Measurements from ENCODE around the gene STPG1.

The STPG1 gene

DNA sequence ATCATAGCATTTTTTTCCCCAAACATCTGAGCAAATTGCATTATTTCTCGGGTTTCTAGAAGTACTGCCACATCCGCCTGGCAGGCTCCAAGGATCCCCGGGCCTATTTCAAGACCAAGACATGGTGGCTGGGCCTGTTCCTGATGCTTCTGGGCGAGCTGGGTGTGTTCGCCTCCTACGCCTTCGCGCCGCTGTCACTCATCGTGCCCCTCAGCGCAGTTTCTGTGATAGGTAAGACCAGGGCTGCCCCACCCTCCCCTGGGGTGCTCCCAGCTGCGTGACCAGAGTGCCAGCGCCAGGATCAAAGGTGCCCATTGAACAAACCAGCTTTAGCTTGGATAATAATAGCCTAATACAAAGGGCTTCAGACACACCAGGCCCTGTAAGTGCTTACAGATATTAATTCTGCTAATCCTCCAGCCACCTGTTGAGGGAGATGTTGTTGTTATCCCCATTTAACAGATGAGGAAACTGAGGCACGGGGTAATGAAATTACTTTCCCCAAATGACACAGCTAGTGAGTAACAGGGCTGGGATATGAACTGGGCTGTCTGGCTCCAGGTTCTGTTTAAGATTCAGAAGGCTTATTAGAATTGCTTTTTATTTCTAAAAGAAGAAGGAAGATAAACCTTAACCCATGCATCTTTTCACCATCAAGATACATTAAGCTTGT, 28.6 kb upstream of the STPG1 start:
- no peak overlapping the region for H3K27ac Mint-ChIP-seq
- no peak overlapping the region for H3K4me3 Mint-ChIP-seq
- H3K27me3 Mint-ChIP-seq (ENCODE audit: low read depth) = no peaks in the 10 kb centered on the region
- no peaks in the 10 kb centered on the region for H3K4me1 Mint-ChIP-seq (ENCODE audit: low read depth)
- no peak for DNase-seq (ENCODE audit: low spot score)
- no peaks in the 10 kb centered on the region for H3K9me3 Mint-ChIP-seq
- peaks cover 24% of the 10 kb centered on the region for H3K36me3 Mint-ChIP-seq (ENCODE audit: low read depth)

GRCh38 chr1:24441480-24441879, 27.9 kb upstream of the STPG1 start:
- Mint-ChIP-seq H3K36me3 (ENCODE audit: low read depth) (peaks cover 17% of the 10 kb centered on the region), H3K27me3 (ENCODE audit: low read depth) (no peaks in the 10 kb centered on the region), H3K4me1 (ENCODE audit: low read depth) (no peaks in the 10 kb centered on the region), H3K4me3 (no peak overlapping the region), H3K9me3 (no peaks in the 10 kb centered on the region), H3K27ac (no peak overlapping the region)
- no peak for DNase-seq (ENCODE audit: low spot score)

DNA sequence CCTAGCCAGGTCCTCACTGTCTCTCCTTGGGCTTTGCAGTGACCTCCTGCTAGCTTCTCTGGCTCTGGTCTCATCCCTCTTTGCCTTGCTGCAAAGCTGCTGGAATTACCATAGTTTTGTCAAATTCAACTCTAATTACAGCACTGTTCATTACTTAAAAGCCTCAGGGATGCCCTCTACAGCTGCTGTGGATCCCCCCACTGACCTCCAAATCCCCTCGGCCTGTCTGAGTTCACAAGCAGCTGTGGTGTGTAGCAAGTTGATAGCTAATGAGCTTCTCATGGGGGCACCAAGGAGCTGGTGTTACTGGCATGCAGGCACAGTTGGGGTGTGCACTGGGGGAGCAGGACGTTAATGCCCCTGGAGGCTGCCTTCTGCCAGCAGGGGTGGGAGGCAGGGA, 26.9 kb upstream of the STPG1 start:
- no peaks in the 10 kb centered on the region for H3K4me1 Mint-ChIP-seq (ENCODE audit: low read depth)
- H3K4me3 Mint-ChIP-seq = no peak overlapping the region
- H3K9me3 Mint-ChIP-seq = no peaks in the 10 kb centered on the region
- DNase-seq (ENCODE audit: low spot score) = no peak
- H3K27ac Mint-ChIP-seq = no peak overlapping the region
- peaks cover 13% of the 10 kb centered on the region for H3K36me3 Mint-ChIP-seq (ENCODE audit: low read depth)
- no peaks in the 10 kb centered on the region for H3K27me3 Mint-ChIP-seq (ENCODE audit: low read depth)

- no peak for DNase-seq (ENCODE audit: low spot score)
- no peaks in the 10 kb centered on the region for H3K9me3 Mint-ChIP-seq
- H3K27ac Mint-ChIP-seq = no peak overlapping the region
- no peak overlapping the region for H3K4me3 Mint-ChIP-seq
- peaks cover 4% of the 10 kb centered on the region for H3K4me1 Mint-ChIP-seq (ENCODE audit: low read depth)
- peaks cover 17% of the 10 kb centered on the region for H3K36me3 Mint-ChIP-seq (ENCODE audit: low read depth)
- H3K27me3 Mint-ChIP-seq (ENCODE audit: low read depth) = no peaks in the 10 kb centered on the region
These were observed 24.9 kb upstream of the STPG1 start for GRCh38 chr1:24438423-24438901.

- H3K4me1 Mint-ChIP-seq (ENCODE audit: low read depth) = peaks cover 4% of the 10 kb centered on the region
- peaks cover 19% of the 10 kb centered on the region for H3K36me3 Mint-ChIP-seq (ENCODE audit: low read depth)
- no peaks in the 10 kb centered on the region for H3K27me3 Mint-ChIP-seq (ENCODE audit: low read depth)
- H3K27ac Mint-ChIP-seq = no peak overlapping the region
- no peaks in the 10 kb centered on the region for H3K9me3 Mint-ChIP-seq
- no peak overlapping the region for H3K4me3 Mint-ChIP-seq
- DNase-seq (ENCODE audit: low spot score) = no peak
These were observed 24.2 kb upstream of the STPG1 start for GRCh38 chr1:24437631-24438396.

DNA sequence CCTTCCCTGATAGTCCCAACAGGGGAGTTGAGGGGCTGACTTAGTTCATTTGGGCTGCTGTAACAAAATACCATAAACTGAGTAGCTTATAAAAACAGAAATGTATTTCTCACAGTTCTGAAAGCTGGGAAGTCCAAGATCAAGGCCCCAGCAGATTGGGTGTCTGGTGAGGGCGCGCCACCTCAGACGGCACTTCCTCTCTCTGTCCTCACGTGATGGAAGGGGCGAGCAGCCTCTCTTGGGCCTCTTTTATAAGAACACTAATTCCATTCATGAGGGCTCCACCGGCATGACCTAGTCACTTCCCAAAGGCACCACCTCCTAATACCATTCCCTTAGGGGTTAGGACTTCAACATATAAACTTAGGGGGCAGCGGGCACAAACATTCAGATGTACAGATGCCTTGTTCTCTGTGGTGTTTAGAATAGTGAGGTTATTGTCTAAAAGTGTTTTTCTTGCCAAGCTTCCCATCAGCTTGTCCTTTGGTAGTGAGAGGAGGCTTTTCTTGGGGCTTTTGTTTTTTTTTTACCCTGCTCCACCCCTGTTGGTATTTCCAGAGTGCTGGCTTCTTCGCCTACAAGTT, 22.3 kb upstream of the STPG1 start:
- no peak for DNase-seq (ENCODE audit: low spot score)
- H3K4me3 Mint-ChIP-seq = no peak overlapping the region
- no peaks in the 10 kb centered on the region for H3K9me3 Mint-ChIP-seq
- peaks cover 21% of the 10 kb centered on the region for H3K36me3 Mint-ChIP-seq (ENCODE audit: low read depth)
- H3K27me3 Mint-ChIP-seq (ENCODE audit: low read depth) = no peaks in the 10 kb centered on the region
- H3K27ac Mint-ChIP-seq = no peak overlapping the region
- H3K4me1 Mint-ChIP-seq (ENCODE audit: low read depth) = peaks cover 6% of the 10 kb centered on the region

- no peaks in the 10 kb centered on the region for H3K27me3 Mint-ChIP-seq (ENCODE audit: low read depth)
- H3K27ac Mint-ChIP-seq = no peak overlapping the region
- H3K36me3 Mint-ChIP-seq (ENCODE audit: low read depth) = peaks cover 27% of the 10 kb centered on the region
- no peaks in the 10 kb centered on the region for H3K9me3 Mint-ChIP-seq
- peaks cover 11% of the 10 kb centered on the region for H3K4me1 Mint-ChIP-seq (ENCODE audit: low read depth)
- H3K4me3 Mint-ChIP-seq = no peak overlapping the region
- DNase-seq (ENCODE audit: low spot score) = no peak
These were observed 13.9 kb upstream of the STPG1 start for GRCh38 chr1:24427545-24427862.

DNA sequence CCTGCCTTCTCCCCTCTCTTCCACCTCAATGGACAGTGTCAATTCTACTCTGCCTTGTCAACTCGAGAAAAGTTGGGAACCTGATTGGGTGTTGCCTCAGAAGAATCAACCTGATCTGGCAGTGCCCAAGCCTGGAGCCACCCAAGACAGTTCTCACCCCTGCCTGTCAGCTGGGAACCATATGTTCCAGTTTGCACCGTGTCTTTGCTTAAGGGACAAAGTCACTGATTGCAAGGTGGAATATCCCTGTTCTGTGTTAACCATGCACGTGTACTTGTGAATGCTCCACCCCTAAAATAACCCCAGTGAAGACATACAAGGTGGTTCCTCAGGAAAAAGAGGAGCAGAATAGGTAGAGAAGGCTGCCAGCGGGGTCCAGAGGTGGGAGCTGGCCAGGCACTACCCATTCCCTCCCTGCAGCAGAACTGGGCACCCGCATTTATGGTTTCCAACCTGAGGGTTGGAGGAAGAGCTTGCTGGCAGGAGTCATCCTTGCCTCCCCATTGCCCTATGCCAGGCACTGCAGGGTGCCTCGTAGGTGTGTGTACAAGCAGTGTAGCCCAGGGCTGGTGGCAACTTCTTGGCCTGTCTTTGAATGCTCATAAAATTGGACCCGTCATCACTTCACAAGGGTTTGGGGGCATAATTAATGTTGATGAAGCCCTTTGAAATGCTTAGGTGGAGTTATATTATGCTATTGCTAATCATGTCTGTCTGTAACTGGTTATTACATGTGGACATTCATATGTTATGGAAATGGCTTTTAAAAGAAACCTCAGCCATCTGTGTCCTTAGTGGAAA, 13.4 kb upstream of the STPG1 start:
- Mint-ChIP-seq H3K9me3 (no peaks in the 10 kb centered on the region), H3K27me3 (ENCODE audit: low read depth) (no peaks in the 10 kb centered on the region), H3K4me1 (ENCODE audit: low read depth) (peaks cover 14% of the 10 kb centered on the region), H3K36me3 (ENCODE audit: low read depth) (peaks cover 31% of the 10 kb centered on the region), H3K27ac (no peak overlapping the region), H3K4me3 (no peak overlapping the region)
- peak; percentile 1 for DNase-seq (ENCODE audit: low spot score)

DNA sequence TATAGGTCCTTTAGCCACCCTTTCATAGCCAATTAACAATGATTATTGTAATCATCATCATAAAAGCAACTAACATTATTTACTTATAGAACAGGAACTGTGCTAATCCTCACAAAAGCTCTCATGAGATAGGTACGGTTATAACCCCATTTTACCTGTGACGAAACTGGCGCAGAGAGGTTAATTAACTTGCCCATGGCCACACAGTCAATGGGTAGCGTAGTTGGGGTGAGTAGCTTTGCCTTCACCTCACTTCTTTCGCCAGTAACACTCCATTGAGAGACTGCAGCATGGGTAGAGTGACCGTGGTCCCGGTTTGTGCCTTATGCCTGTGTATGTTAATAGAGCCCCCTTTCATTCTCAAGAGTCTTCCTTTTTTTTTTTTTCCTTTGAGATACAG, 12.3 kb upstream of the STPG1 start:
- Mint-ChIP-seq H3K4me1 (ENCODE audit: low read depth) (peaks cover 11% of the 10 kb centered on the region), H3K36me3 (ENCODE audit: low read depth) (peaks cover 37% of the 10 kb centered on the region), H3K9me3 (no peaks in the 10 kb centered on the region), H3K4me3 (no peak overlapping the region), H3K27ac (no peak overlapping the region), H3K27me3 (ENCODE audit: low read depth) (no peaks in the 10 kb centered on the region)
- DNase-seq (ENCODE audit: low spot score) = no peak

DNA sequence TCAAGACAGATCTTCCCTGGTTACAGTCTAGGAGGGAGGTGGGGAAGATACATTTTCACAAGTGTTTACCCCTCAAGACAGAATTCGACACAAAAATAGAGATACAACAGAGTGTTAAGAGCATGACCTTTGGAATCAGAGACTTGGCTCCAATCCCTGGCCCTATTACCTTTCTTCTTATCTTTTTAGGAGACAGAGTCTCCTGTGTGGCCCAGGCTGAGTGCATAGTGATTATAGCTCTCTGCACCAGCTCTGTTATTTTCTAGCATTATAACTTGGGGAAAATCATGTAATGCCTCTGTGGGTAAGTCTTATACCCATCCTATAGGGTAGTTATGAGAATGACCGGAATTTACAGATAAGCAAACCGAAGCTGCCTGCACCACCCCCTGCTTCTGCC, 11.9 kb upstream of the STPG1 start:
- Mint-ChIP-seq H3K27ac (no peak overlapping the region), H3K4me1 (ENCODE audit: low read depth) (peaks cover 11% of the 10 kb centered on the region), H3K27me3 (ENCODE audit: low read depth) (no peaks in the 10 kb centered on the region), H3K4me3 (no peak overlapping the region), H3K9me3 (no peaks in the 10 kb centered on the region), H3K36me3 (ENCODE audit: low read depth) (peaks cover 37% of the 10 kb centered on the region)
- no peak for DNase-seq (ENCODE audit: low spot score)

GRCh38 chr1:24424990-24425389, 11.4 kb upstream of the STPG1 start:
- no peak overlapping the region for H3K27ac Mint-ChIP-seq
- no peaks in the 10 kb centered on the region for H3K27me3 Mint-ChIP-seq (ENCODE audit: low read depth)
- no peaks in the 10 kb centered on the region for H3K9me3 Mint-ChIP-seq
- peaks cover 11% of the 10 kb centered on the region for H3K4me1 Mint-ChIP-seq (ENCODE audit: low read depth)
- no peak for DNase-seq (ENCODE audit: low spot score)
- H3K36me3 Mint-ChIP-seq (ENCODE audit: low read depth) = peaks cover 40% of the 10 kb centered on the region
- no peak overlapping the region for H3K4me3 Mint-ChIP-seq

DNA sequence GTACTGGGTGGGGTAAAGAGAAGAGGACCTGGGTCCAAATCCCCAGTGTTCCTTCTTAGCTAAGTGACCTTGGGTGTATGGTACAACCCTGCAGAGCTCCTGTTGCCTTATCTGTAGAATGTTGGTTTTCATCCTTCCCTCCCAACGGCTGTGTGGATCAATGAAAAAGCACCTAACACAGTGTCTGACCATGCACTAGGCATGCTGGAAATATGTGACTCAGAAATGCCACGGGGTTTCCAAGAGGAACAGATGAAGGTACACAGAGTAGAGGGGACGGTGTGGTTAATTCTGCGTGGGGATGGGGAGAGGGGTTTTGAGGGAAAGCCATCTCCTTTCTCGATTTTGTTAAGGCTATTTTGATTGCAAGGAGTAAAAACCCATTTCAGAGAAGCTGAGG, 10.6 kb upstream of the STPG1 start:
- Mint-ChIP-seq H3K4me3 (no peak overlapping the region), H3K9me3 (no peaks in the 10 kb centered on the region), H3K27me3 (ENCODE audit: low read depth) (no peaks in the 10 kb centered on the region), H3K4me1 (ENCODE audit: low read depth) (peaks cover 13% of the 10 kb centered on the region), H3K36me3 (ENCODE audit: low read depth) (peaks cover 46% of the 10 kb centered on the region), H3K27ac (no peak overlapping the region)
- DNase-seq (ENCODE audit: low spot score) = peak; percentile 3

- Mint-ChIP-seq H3K36me3 (ENCODE audit: low read depth) (peaks cover 49% of the 10 kb centered on the region), H3K4me3 (no peak overlapping the region), H3K9me3 (no peaks in the 10 kb centered on the region), H3K27ac (no peak overlapping the region), H3K4me1 (ENCODE audit: low read depth) (peaks cover 30% of the 10 kb centered on the region), H3K27me3 (ENCODE audit: low read depth) (no peaks in the 10 kb centered on the region)
- no peak for DNase-seq (ENCODE audit: low spot score)
These were observed 7.9 kb upstream of the STPG1 start for GRCh38 chr1:24421502-24421901.

DNA sequence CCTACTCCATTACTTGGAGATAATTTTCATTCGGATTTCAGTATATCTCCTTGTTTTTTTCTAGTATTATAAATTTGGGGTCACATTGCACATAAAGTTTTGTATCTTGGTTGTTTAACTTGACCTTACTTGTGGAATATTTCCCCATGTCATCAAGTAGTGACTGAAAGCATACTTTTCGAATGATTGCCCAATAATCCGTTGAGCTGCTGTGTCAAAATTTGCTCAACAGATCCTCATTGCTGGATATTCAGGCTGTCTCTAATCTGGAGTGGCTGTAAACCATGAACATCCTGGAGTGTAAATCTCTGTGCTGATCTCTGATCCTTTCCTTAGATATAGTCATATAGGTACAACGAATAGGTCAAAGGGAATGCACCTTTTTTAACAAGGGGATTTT, 7.0 kb upstream of the STPG1 start:
- no peaks in the 10 kb centered on the region for H3K9me3 Mint-ChIP-seq
- peaks cover 37% of the 10 kb centered on the region for H3K4me1 Mint-ChIP-seq (ENCODE audit: low read depth)
- H3K36me3 Mint-ChIP-seq (ENCODE audit: low read depth) = peaks cover 47% of the 10 kb centered on the region
- no peaks in the 10 kb centered on the region for H3K27me3 Mint-ChIP-seq (ENCODE audit: low read depth)
- DNase-seq (ENCODE audit: low spot score) = no peak
- H3K27ac Mint-ChIP-seq = no peak overlapping the region
- no peak overlapping the region for H3K4me3 Mint-ChIP-seq
